LHCN-M2 (cell line): ENCODE results near the gene MAPKAPK3. TPM values are rescaled to one million over a fixed set of nuclear protein-coding genes. Genes with fewer than 3 reads are reported as not detected.

Experiments
- DNase-seq: peaks from one replicate; pipeline ENCODE4 v3.0.0-alpha.2; 2012; ENCODE audit warnings: low read depth
- total RNA-seq: library from RNA; depleted of rRNA; stranded (reverse); fragments of >200 nt; gene quantifications from 2 replicates; pipeline ENCODE4 v1.2.3, GENCODE V29; 2014

MAPKAPK3 gene
- total RNA-seq, 1 experiment from 2014 or later: 103 TPM

DNA sequence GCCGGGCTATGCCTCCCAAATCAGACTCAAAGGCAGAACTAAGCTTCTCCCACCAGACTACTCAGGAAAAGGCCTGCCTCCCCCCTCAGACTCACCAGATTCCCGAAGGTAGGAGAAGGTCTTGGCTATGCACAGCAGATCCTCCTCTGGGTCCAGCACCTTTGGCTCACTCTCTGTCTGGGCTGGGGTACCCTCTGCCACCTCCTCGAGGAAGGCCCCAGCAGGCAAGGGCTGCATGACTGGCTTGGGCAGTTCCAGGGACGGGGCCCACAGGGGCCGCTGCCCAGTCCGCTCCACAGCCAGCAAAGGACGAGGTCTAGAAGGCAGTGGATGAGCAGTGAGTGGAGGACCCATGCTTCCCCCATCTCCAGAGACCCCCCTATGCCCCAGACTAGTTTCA is 8.7 kb upstream of the MAPKAPK3 start:
- DNase-seq: no peak

- DNase-seq: no peak
These were observed 7.7 kb upstream of the MAPKAPK3 start for GRCh38 chr3:50609071-50609762.

DNA sequence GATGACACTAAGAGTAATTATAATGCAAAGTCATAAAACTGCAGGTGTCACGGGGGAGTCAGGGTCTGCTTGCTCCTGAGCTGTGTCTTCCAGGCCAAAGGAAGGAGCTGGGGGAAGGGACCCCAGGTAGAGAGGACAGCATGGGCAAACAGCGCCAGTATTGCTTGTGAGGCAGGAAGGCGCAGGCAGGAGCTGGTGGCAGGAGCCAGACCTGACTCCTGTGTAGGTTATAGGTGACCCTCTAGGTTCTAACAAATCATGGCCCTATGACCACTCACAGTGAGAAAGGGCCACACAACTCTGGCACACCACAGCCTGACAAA is 7.2 kb upstream of the MAPKAPK3 start:
- DNase-seq: no peak

GRCh38 chr3:50610181-50610971 is 6.6 kb upstream of the MAPKAPK3 start:
- no peak for DNase-seq

GRCh38 chr3:50610992-50611463 is 5.9 kb upstream of the MAPKAPK3 start:
- DNase-seq: no peak

DNA sequence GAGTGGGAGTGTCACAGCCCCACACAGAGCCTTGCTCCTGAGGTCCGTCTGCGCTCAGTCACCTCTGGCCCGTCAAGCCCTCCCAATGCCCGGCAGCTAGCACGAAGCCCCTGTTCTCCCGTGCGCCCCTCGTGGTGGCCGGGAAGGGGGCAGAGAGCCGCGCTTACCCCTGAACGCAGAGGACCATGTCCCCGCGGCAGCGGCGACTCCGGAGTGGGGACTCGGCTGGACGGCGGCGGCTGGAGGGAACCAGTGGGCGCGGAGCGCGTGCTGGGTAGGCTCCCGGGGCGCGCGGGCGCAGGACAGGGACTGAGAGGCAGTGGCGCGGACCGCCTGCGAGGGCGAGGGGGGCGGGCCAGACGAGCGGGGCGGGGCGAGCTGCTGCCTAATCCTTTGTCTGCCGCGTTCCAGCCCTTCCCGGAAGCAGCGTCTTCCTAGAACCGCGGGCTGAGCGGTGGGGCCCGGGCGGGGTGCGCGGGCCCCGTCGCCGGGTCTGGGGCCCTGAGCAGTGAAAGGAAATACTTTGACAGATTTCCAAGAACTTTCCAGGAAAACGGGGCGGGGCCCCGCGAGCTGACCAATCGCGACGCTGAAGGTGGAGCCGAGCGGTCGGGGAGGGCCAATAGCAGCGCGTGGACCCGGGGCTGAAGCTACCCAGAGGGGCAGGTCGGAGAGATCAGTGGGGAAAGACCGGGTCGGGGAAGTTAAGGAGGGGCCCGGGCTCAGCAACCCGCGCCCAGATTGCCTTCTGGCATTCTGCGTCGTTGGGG is 5.3 kb upstream of the MAPKAPK3 start, which contains the start of gene CISH:
Gene CISH, minus strand, starts transcription at position 311 of the 770 bp plus-strand sequence. Its CDS starts 124 bp downstream, at position 187.
- DNase-seq: peak; percentile 90

DNA sequence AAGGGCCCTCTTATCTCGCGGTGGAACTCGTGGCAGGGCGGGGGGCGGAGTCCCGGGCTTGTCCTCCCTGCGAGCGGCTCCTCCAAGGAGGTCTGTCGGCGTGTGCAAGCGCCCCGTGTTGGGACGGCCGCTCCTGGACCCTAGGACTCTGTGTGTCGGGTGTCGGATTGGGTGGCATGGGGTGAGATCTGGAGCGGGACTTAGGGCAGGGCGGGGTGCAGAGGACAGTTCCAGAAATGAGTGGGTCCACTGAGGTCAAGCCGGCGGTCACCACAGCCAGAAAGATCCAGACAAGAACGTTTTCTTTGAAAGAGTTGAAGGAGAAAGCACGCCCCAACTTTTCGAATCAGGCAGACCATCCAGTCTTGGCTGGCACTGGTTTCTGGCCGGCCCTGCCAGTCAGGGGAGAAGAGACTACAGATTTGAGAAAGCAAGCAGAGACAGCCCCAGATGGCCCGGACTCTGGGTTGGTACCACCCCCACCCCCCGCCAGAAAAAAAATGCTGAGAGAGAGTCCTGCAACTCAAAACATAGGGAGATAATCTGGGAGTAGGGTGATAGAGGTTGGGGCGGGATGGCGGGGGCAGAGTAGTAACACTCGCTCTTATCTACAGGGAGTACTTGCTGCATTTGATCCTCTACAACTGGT is 4.6 kb upstream of the MAPKAPK3 start:
- DNase-seq: no peak

DNA sequence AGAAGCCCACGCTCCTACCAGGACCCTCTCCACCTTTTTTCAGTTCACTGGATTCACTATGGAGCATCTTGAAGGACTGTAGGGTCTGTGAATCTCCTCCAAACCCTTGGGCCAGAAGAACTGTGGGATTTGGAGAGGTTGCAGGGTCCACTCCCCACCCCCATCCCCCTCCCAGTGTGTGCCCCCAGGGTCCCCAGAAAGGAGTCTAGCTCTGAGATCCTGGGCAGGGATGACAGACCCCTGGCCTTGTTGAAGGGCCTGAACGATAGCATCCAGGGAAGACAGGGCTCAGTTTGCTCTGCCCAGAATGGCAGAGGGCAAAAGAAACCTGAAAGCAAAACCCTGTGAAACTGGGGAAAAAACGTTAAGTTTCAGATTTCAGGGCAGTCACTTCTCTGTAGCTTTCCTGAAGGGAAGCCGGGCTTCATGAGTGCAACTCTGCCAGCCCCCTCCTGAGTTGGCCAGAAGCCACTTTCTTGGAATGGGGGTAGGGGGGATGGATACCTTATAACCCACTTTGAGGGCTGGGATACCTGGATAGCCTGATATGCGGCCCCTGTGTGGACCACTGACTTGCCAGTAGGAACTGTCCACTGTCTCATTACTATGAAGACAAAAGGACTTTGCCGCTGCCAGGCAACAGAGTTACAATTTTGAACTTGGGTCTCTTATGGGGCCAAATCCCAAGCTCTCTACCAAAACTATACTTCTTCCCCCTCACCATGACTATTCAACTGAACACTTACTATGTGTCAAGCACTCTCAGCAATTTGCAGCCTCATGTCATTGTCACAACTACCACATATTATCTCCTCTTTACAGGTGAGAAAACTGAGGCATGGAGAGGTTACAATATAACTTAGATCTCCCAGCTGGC is 3.7 kb upstream of the MAPKAPK3 start:
- no peak for DNase-seq

- no peak for DNase-seq
These were observed 1.8 kb upstream of the MAPKAPK3 start for GRCh38 chr3:50615190-50615589.

GRCh38 chr3:50616003-50616769 is 765 bp upstream of the MAPKAPK3 start:
- DNase-seq: peak; percentile 71

- peak; percentile 85 for DNase-seq
These were observed 218 bp upstream of the MAPKAPK3 start for GRCh38 chr3:50616770-50617095.

- no peak for DNase-seq
These were observed 1.0 kb downstream of the MAPKAPK3 start for GRCh38 chr3:50617911-50618481.

GRCh38 chr3:50620420-50620819 is 3.5 kb downstream of the MAPKAPK3 start:
- DNase-seq: no peak

GRCh38 chr3:50620820-50621219 is 3.9 kb downstream of the MAPKAPK3 start:
- peak; percentile 50 for DNase-seq

DNA sequence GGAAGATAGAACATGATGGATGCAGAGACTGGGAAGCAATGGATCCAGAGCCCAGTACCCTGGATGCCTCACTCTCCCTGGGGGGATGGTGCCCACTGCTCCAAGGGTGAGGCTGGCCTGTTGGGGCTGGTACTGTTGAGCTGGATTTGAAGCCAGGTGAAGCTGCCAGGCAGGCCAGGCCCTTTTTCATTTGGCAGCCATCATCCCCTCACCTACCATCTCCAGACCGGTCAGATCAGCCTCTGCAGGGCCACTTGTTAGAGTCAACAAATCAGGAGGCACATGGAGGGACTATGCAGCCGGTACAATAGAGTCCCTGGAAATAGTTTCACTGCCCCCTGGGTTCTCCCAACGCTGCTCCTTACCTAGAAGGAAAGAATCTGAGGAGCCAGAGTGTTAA is 5.9 kb downstream of the MAPKAPK3 start:
- no peak for DNase-seq

DNA sequence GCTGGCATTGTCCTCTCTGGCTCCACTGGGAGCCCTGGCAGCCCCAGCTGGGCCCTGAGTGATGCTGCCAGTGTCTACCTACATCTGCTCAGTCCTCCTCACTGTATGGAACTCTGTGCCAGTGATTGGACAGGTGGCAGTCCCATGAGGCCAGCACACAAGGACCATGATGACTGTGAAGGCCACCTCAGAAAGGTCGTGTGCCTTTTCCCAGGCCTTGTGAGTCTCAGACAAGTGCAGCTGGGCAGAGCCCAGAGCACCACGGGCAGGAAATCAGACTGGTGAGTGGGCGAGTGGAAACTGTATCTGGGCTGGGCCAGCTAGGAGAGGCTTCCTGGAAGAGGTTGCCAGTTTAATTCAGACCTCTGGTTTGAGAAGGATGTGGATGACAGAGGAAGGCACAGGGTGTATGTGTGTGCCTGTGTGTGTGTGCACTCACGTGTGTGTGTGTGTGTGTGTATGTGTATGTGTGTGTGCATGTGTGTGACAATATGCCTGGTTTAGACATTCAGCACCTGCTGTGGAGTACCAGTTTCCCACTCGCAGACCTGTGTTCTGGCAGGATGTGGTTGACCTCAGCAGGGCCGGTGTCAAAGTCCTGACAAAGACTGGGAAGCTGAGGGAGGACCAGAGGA is 7.0 kb downstream of the MAPKAPK3 start:
- DNase-seq: peak; percentile 70

- no peak for DNase-seq
These were observed 7.7 kb downstream of the MAPKAPK3 start for GRCh38 chr3:50624634-50625033.

- no peak for DNase-seq
These were observed 8.6 kb downstream of the MAPKAPK3 start for GRCh38 chr3:50625231-50626182.
